Measurements from ENCODE around the gene PTPRD. TPM values are rescaled to one million over a fixed set of nuclear protein-coding genes. Genes with fewer than 3 reads are reported as not detected.

PTPRD gene
- total RNA-seq, 1 experiment from 2014 or later = 0.02 TPM

DNA sequence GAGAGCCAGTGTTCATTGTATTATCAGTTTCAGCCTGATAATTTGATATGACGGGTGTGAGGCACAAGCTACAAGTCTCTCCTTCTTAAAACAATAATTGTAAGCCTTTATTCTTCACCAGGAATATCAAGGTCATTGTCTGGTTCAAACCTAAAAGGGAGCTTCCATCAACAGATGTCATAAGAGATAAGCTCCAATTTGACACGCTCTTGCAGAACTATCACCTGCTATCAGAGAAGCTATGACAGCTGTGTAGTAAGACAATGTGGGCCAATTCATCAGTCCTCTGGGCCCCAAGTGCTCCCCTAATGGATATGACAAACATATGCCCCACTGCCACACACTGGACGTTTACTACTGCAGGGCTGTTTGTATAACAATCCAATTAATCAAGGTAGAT lies 1803.1 kb downstream of the PTPRD start:
- H3K4me1 ChIP-seq (ENCODE audit: control insufficient read depth in 1 of 2, insufficient read depth in 2 of 2, low read length in 2 of 2) = no peaks in the 10 kb centered on the region
- no peaks in the 10 kb centered on the region for H3K27me3 ChIP-seq (ENCODE audit: insufficient read depth, low read length)
- RAD21 ChIA-PET (ENCODE audit: low non-redundant PET in 1 of 2, low total read pairs in 2 of 2, uncharacterized antibody in 2 of 2, unreplicated experiment in 2 of 2) = no interaction called here
- no peaks in the 10 kb centered on the region for H3K79me2 ChIP-seq (ENCODE audit: insufficient read depth, low read length)
- H3K4me2 ChIP-seq (ENCODE audit: low read length) = no peak overlapping the region
- H3K27ac ChIP-seq (ENCODE audit: low read depth, low read length) = no peak overlapping the region
- DNase-seq (ENCODE audit: low read depth, low spot score) (no peak), ATAC-seq (no peak)
- peaks cover 20 to 23% of the 10 kb centered on the region in 2 experiments; a peak in 2 of 4 replicates for H3K9me3 ChIP-seq (ENCODE audit: control insufficient read depth in 1 of 2, insufficient read depth in 1 of 2, low read depth in 1 of 2, low read length in 2 of 2)
- no peaks in the 10 kb centered on the region for H3K36me3 ChIP-seq (ENCODE audit: control insufficient read depth in 1 of 2, insufficient read depth in 2 of 2, low read length in 2 of 2)
- no TSS peak for BruUV-seq (replicated peaks)
- intact Hi-C loops (cut with micrococcal nuclease) = no loop called here
- H3K9me2 ChIP-seq (ENCODE audit: insufficient read depth) = no peaks in the 10 kb centered on the region
- TF ChIP-seq CEBPB (IDR thresholded peaks at IDR 0.05; ENCODE audit: low read depth) = no peak
- no peak for TF ChIP-seq CBX3 (IDR thresholded peaks at IDR 0.05; ENCODE audit: low read depth)
- TF ChIP-seq RAD21 (IDR thresholded peaks at IDR 0.05; ENCODE audit: low read depth) = no peak
- no peak for TF ChIP-seq SRF (IDR thresholded peaks at IDR 0.05; ENCODE audit: low read depth)
- no peak for TF ChIP-seq JUND (IDR thresholded peaks at IDR 0.05)
- TF ChIP-seq YY1 (IDR thresholded peaks at IDR 0.05; ENCODE audit: extremely low read depth, insufficient replicate concordance, low read depth, low read length) = no peak
- no peak for TF ChIP-seq SP1 (IDR thresholded peaks at IDR 0.05; ENCODE audit: low read depth)
- TF ChIP-seq, protein P1, sequence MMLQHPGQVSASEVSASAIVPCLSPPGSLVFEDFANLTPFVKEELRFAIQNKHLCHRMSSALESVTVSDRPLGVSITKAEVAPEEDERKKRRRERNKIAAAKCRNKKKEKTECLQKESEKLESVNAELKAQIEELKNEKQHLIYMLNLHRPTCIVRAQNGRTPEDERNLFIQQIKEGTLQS (IDR thresholded peaks at IDR 0.05) = no peak
- TF ChIP-seq ZNF274 (IDR thresholded peaks at IDR 0.05; ENCODE audit: low read depth, low read length) = no peak
- TF ChIP-seq, protein P2, sequence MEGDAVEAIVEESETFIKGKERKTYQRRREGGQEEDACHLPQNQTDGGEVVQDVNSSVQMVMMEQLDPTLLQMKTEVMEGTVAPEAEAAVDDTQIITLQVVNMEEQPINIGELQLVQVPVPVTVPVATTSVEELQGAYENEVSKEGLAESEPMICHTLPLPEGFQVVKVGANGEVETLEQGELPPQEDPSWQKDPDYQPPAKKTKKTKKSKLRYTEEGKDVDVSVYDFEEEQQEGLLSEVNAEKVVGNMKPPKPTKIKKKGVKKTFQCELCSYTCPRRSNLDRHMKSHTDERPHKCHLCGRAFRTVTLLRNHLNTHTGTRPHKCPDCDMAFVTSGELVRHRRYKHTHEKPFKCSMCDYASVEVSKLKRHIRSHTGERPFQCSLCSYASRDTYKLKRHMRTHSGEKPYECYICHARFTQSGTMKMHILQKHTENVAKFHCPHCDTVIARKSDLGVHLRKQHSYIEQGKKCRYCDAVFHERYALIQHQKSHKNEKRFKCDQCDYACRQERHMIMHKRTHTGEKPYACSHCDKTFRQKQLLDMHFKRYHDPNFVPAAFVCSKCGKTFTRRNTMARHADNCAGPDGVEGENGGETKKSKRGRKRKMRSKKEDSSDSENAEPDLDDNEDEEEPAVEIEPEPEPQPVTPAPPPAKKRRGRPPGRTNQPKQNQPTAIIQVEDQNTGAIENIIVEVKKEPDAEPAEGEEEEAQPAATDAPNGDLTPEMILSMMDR (IDR thresholded peaks at IDR 0.05 in 2 of 3, conservative IDR thresholded peaks at IDR 0.05 in 1 of 3; ENCODE audit: borderline replicate concordance in 1 of 3, insufficient read depth in 1 of 3, low read depth in 2 of 3, low read length in 2 of 3) = no peak
- CTCF ChIA-PET = no interaction called here
- no peak overlapping the region for H3K4me3 ChIP-seq (replicated peaks in 1 of 2; ENCODE audit: low read depth in 1 of 2, low read length in 2 of 2)
- H4K20me1 ChIP-seq (ENCODE audit: insufficient read depth) = no peaks in the 10 kb centered on the region
- POLR2A ChIA-PET = no interaction called here
- no peak overlapping the region for H2AFZ ChIP-seq (ENCODE audit: low read depth, low read length, poor library complexity, severe bottlenecking)
- H3K9ac ChIP-seq (ENCODE audit: low read length) = no peak overlapping the region
